GM18507 (cell line): ENCODE results near the gene CSRNP3.

ENCODE experiments used
- DNase-seq: peaks from one replicate; pipeline ENCODE4 v3.0.0; 2011; ENCODE audit warnings: low read depth; ENCODE audit not compliant: insufficient read length; ENCODE audit errors: extremely low spot score
- FAIRE-seq: peaks from 2 replicates; lab custom pipeline; 2011; peaks lifted over from hg19 to GRCh38; lab: Jason Lieb, UNC

The CSRNP3 gene

GRCh38 chr2:165469417-165469816 is at the start of gene CSRNP3:
CSRNP3 (plus strand) TSS chr2:165469698; CDS start chr2:165595066, 125,368 bp downstream.
- DNase-seq: no peak
- no peak for FAIRE-seq

GRCh38 chr2:165420231-165420630 is 49.3 kb upstream of the CSRNP3 start:
- no peak for FAIRE-seq

GRCh38 chr2:165423081-165423480 is 46.4 kb upstream of the CSRNP3 start:
- no peak for FAIRE-seq
- DNase-seq: no peak

More at GRCh38 chr2:165420231-165420630, 49.3 kb upstream of the CSRNP3 start:
- no peak for DNase-seq

GRCh38 chr2:165425556-165425955 is 43.9 kb upstream of the CSRNP3 start:
- FAIRE-seq (no peak), DNase-seq (no peak)

GRCh38 chr2:165427686-165428085 is 41.8 kb upstream of the CSRNP3 start:
- DNase-seq (no peak), FAIRE-seq (no peak)

- DNase-seq: no peak
- no peak for FAIRE-seq
Observed at GRCh38 chr2:165428926-165429325, 40.6 kb upstream of the CSRNP3 start.

GRCh38 chr2:165431014-165431413 is 38.5 kb upstream of the CSRNP3 start:
- FAIRE-seq (no peak), DNase-seq (no peak)

- FAIRE-seq (no peak), DNase-seq (no peak)
Observed at GRCh38 chr2:165432234-165432966, 37.1 kb upstream of the CSRNP3 start.

GRCh38 chr2:165434865-165435496 is 34.5 kb upstream of the CSRNP3 start:
- no peak for DNase-seq
- no peak for FAIRE-seq

GRCh38 chr2:165435611-165436010 is 33.9 kb upstream of the CSRNP3 start:
- FAIRE-seq: no peak
- no peak for DNase-seq

- no peak for DNase-seq
- peak; percentile 71 for FAIRE-seq
Observed at GRCh38 chr2:165436559-165436958, 32.9 kb upstream of the CSRNP3 start.

- FAIRE-seq (no peak), DNase-seq (no peak)
Observed at GRCh38 chr2:165440367-165440766, 29.1 kb upstream of the CSRNP3 start.

GRCh38 chr2:165443511-165443910 is 26.0 kb upstream of the CSRNP3 start:
- DNase-seq: no peak
- no peak for FAIRE-seq

GRCh38 chr2:165448406-165448805 is 21.1 kb upstream of the CSRNP3 start:
- no peak for FAIRE-seq
- no peak for DNase-seq

GRCh38 chr2:165450156-165450555 is 19.3 kb upstream of the CSRNP3 start:
- DNase-seq (no peak), FAIRE-seq (no peak)

- FAIRE-seq (no peak), DNase-seq (no peak)
Observed at GRCh38 chr2:165452327-165452726, 17.2 kb upstream of the CSRNP3 start.

- FAIRE-seq: no peak
Observed at GRCh38 chr2:165453561-165454094, 15.9 kb upstream of the CSRNP3 start.

GRCh38 chr2:165454905-165455304 is 14.6 kb upstream of the CSRNP3 start:
- FAIRE-seq: no peak
- DNase-seq: no peak

More at GRCh38 chr2:165453561-165454094, 15.9 kb upstream of the CSRNP3 start:
- DNase-seq: no peak

- FAIRE-seq (no peak), DNase-seq (no peak)
Observed at GRCh38 chr2:165456027-165456426, 13.5 kb upstream of the CSRNP3 start.

GRCh38 chr2:165462443-165462842 is 7.1 kb upstream of the CSRNP3 start:
- FAIRE-seq: no peak

GRCh38 chr2:165466386-165466785 is 3.1 kb upstream of the CSRNP3 start:
- no peak for FAIRE-seq

More at GRCh38 chr2:165462443-165462842, 7.1 kb upstream of the CSRNP3 start:
- no peak for DNase-seq

More at GRCh38 chr2:165466386-165466785, 3.1 kb upstream of the CSRNP3 start:
- no peak for DNase-seq
